NCI-H82 treated with DMSO at 0.1 percent for 48 hours (cell line): ENCODE data around the gene TMPRSS13.

Experiments
- DNase-seq: peaks from one replicate; lab custom pipeline; 2025; ENCODE audit not compliant: unreplicated experiment; lab: John Stamatoyannopoulos, UW

Gene TMPRSS13

GRCh38 chr11:117860139-117860538 is 69.1 kb downstream of the TMPRSS13 start:
- DNase-seq = no peak

- DNase-seq = no peak
Measured at GRCh38 chr11:117859488-117860112, 69.6 kb downstream of the TMPRSS13 start.

- DNase-seq = no peak
Measured at GRCh38 chr11:117859061-117859460, 70.1 kb downstream of the TMPRSS13 start.

GRCh38 chr11:117857734-117858414 is 71.3 kb downstream of the TMPRSS13 start:
- DNase-seq = no peak

- no peak for DNase-seq
Measured at GRCh38 chr11:117855912-117856651, 73.1 kb downstream of the TMPRSS13 start.

GRCh38 chr11:117855186-117855845 is 73.9 kb downstream of the TMPRSS13 start:
- DNase-seq = no peak

GRCh38 chr11:117852309-117852708 is 76.9 kb downstream of the TMPRSS13 start:
- no peak for DNase-seq

GRCh38 chr11:117851852-117852251 is 77.3 kb downstream of the TMPRSS13 start:
- no peak for DNase-seq

- DNase-seq = no peak
Measured at GRCh38 chr11:117851106-117851505, 78.1 kb downstream of the TMPRSS13 start.
